ENCODE measurements around the gene PITX2. TPM values are rescaled to one million over a fixed set of nuclear protein-coding genes. Genes with fewer than 3 reads are reported as not detected.
A peak's percentile ranks its signal among the peaks of the same experiment; 100 is the strongest.

Gene PITX2
- total and polyA plus RNA-seq, 2 of the 8 experiments (the other 6 are each of a cell fraction or from before 2014, with no cell fraction given): 0.09 to 0.67 TPM

GRCh38 chr4:110624904-110625494 lies 2.1 kb upstream of the PITX2 start:
- H3K56ac ChIP-seq (replicated peaks; ENCODE audit: insufficient read length, low read depth, low read length): no peak overlapping the region
- no peak overlapping the region for H3K4ac ChIP-seq (replicated peaks; ENCODE audit: insufficient read length, low read depth, low read length)
- peaks cover 3 to 25% of the 10 kb centered on the region in 2 experiments for H4K20me1 ChIP-seq (replicated peaks in 1 of 2; ENCODE audit: control insufficient read depth in 1 of 2, insufficient read depth in 2 of 2, low read length in 2 of 2)
- peaks cover 17% of the 10 kb centered on the region for H3K23me2 ChIP-seq (ENCODE audit: low read depth, low read length)
- no peak overlapping the region for H3K9ac ChIP-seq (replicated peaks in 1 of 4; ENCODE audit: extremely low read depth in 1 of 4, low read depth in 3 of 4, low read length in 3 of 4)
- CTCF ChIA-PET (ENCODE audit: partially characterized antibody): interaction anchor here (2.1 to 3.5 kb wide), 2 partner anchors 9 to 14 kb away, joined by 6 to 17 read pairs; no protein-coding TSS in a partner anchor
- H2AK5ac ChIP-seq (ENCODE audit: low read depth, low read length): no peak overlapping the region
- no peak overlapping the region for H2BK5ac ChIP-seq (ENCODE audit: low read depth, low read length)
- peaks cover 0 to 24% (median 19%) of the 10 kb centered on the region in 4 experiments; a peak in 6 of 7 replicates for H3K4me1 ChIP-seq (replicated peaks in 1 of 4; ENCODE audit: control insufficient read depth in 3 of 4, insufficient read depth in 4 of 4, low read length in 3 of 4)
- H4K5ac ChIP-seq (ENCODE audit: insufficient read length, low read depth, low read length): no peak overlapping the region
- H3K23ac ChIP-seq (ENCODE audit: insufficient read length): no peak overlapping the region
- H3K79me1 ChIP-seq (ENCODE audit: low read depth, low read length): no peaks in the 10 kb centered on the region
- DNase-seq (ENCODE audit: low read depth in 1 of 2, low spot score in 2 of 2) (no peak), FAIRE-seq (no peak)
- no peaks in the 10 kb centered on the region for H3K79me2 ChIP-seq (ENCODE audit: control insufficient read depth in 1 of 2, insufficient read depth in 2 of 2, low read length in 2 of 2)
- no peak overlapping the region for H2BK20ac ChIP-seq (ENCODE audit: low read length)
- H2BK12ac ChIP-seq (ENCODE audit: low read depth, low read length): no peak overlapping the region
- H4K91ac ChIP-seq (replicated peaks; ENCODE audit: insufficient read length, low read length): no peak overlapping the region
- H3K27ac ChIP-seq (ENCODE audit: low read depth, low read length): no peak overlapping the region
- H2AFZ ChIP-seq (ENCODE audit: low read length): no peak overlapping the region
- POLR2A ChIA-PET (ENCODE audit: partially characterized antibody): no interaction called here
- H3K14ac ChIP-seq (ENCODE audit: insufficient read length): no peak overlapping the region
- H3K18ac ChIP-seq (ENCODE audit: extremely low read depth, low read length): no peak overlapping the region
- H2BK120ac ChIP-seq (replicated peaks; ENCODE audit: low read depth, low read length): no peak overlapping the region
- TF ChIP-seq SIN3A (conservative IDR thresholded peaks at IDR 0.05 in 1 of 2, IDR thresholded peaks at IDR 0.05 in 1 of 2; ENCODE audit: low read depth in 1 of 2, low read length in 2 of 2) (no peak), SUZ12 (IDR thresholded peaks at IDR 0.05; ENCODE audit: low read length) (peak; percentile 50; the same call in 1 of the 2 replicates), RFX5 (IDR thresholded peaks at IDR 0.05; ENCODE audit: borderline replicate concordance, low read depth, low read length) (no peak), POU5F1 (IDR thresholded peaks at IDR 0.05; ENCODE audit: low read depth, low read length) (no peak), EZH2 (IDR thresholded peaks at IDR 0.05; ENCODE audit: low read depth, low read length, severe bottlenecking) (peak; percentile 50), FOSL1 (IDR thresholded peaks at IDR 0.05; ENCODE audit: insufficient read depth, low read depth, low read length) (no peak)
- 19% methylated on average over 6 of the region's 6 CpGs; no CpG with 5 or more reads in 1 of the 2 experiments for WGBS, 2 experiments (ENCODE audit: extremely low coverage in 1 of 2, insufficient coverage in 1 of 2, insufficient read length in 1 of 2, insufficient replicate concordance in 2 of 2, low coverage in 1 of 2, low lambda C conversion rate in 2 of 2, missing lambda C conversion rate in 1 of 2)
- no peak overlapping the region for H4K8ac ChIP-seq (ENCODE audit: extremely low read depth, insufficient read depth, low read length)
- no peaks in the 10 kb centered on the region for H3K9me3 ChIP-seq (ENCODE audit: insufficient read depth in 2 of 2, low read depth in 1 of 2, low read length in 1 of 2)
- no peak overlapping the region for H3K4me2 ChIP-seq (ENCODE audit: insufficient read depth in 1 of 2, low read depth in 2 of 2, low read length in 2 of 2)
- no peak overlapping the region for H2BK15ac ChIP-seq (ENCODE audit: low read length)
- H3K4me3 ChIP-seq (ENCODE audit: extremely low read depth in 1 of 4, insufficient read depth in 2 of 4, low read depth in 3 of 4, low read length in 4 of 4): no peak overlapping the region
- H3K27me3 ChIP-seq (replicated peaks in 1 of 4; ENCODE audit: control insufficient read depth in 3 of 4, extremely low read depth in 1 of 4, insufficient read depth in 3 of 4, low read length in 3 of 4): peaks cover 87 to 98% (median 94%) of the 10 kb centered on the region in 4 experiments
- peaks cover 0 to 2% (median 0%) of the 10 kb centered on the region in 4 experiments; a peak in 1 of 8 replicates for H3K36me3 ChIP-seq (ENCODE audit: control insufficient read depth in 2 of 4, insufficient read depth in 4 of 4, low read length in 3 of 4)
